SK-N-SH (cell line): ENCODE results near the gene SH2D4B.

ENCODE experiments used
- ELF1 ChIP-seq: IDR thresholded peaks from 2 replicates; pipeline ENCODE4 v1.4.0; 2012
- EP300 ChIP-seq, 2 experiments: IDR thresholded peaks; 2 replicates each; pipeline versions ENCODE4 v1.4.0 to v1.6.1; 2012; ENCODE audit warnings: borderline replicate concordance in 1 of 2, low read depth in 1 of 2, low read length in 1 of 2
- EZH2phosphoT487 ChIP-seq: fragments of 200-600 bp; sonication (generic); IDR thresholded peaks from 2 replicates; pipeline ENCODE4 v1.6.1; 2017; ENCODE audit warnings: low read depth, mixed run types, mild to moderate bottlenecking, antibody characterized with exemption, moderate library complexity, borderline replicate concordance
- MEF2A ChIP-seq: IDR thresholded peaks from 2 replicates; pipeline ENCODE4 v1.4.0; 2012; ENCODE audit warnings: low read depth, borderline replicate concordance
- POLR2AphosphoS5 ChIP-seq: IDR thresholded peaks from 2 replicates; pipeline ENCODE4 v1.6.1; 2012; ENCODE audit warnings: low read depth, low read length
- RAD21 ChIP-seq: IDR thresholded peaks from 2 replicates; pipeline ENCODE4 v1.6.1; 2012; ENCODE audit warnings: mild to moderate bottlenecking, low read length
- RXRA ChIP-seq: IDR thresholded peaks from 2 replicates; pipeline ENCODE4 v1.4.0; 2012; ENCODE audit warnings: low read depth, mild to moderate bottlenecking, borderline replicate concordance
- TF ChIP-seq, protein P1 (sequence below): fragments of 200-600 bp; sonication (generic); IDR thresholded peaks from 2 replicates; pipeline ENCODE4 v1.6.1; 2017; ENCODE audit warnings: antibody characterized with exemption, mild to moderate bottlenecking, moderate library complexity
- TF ChIP-seq, protein P2 (sequence below): IDR thresholded peaks from 2 replicates; pipeline ENCODE4 v1.4.0; 2012; ENCODE audit warnings: low read depth
- TF ChIP-seq, protein P3 (sequence below): IDR thresholded peaks from 2 replicates; pipeline ENCODE4 v1.6.1; 2012; ENCODE audit warnings: mild to moderate bottlenecking, low read depth, low read length, moderate library complexity
- TF ChIP-seq, protein P4 (sequence below): fragments of 150-350 bp; IDR thresholded peaks from 2 replicates; pipeline ENCODE4 v1.6.1; 2016; ENCODE audit warnings: mild to moderate bottlenecking, low read depth, low read length

DNA sequence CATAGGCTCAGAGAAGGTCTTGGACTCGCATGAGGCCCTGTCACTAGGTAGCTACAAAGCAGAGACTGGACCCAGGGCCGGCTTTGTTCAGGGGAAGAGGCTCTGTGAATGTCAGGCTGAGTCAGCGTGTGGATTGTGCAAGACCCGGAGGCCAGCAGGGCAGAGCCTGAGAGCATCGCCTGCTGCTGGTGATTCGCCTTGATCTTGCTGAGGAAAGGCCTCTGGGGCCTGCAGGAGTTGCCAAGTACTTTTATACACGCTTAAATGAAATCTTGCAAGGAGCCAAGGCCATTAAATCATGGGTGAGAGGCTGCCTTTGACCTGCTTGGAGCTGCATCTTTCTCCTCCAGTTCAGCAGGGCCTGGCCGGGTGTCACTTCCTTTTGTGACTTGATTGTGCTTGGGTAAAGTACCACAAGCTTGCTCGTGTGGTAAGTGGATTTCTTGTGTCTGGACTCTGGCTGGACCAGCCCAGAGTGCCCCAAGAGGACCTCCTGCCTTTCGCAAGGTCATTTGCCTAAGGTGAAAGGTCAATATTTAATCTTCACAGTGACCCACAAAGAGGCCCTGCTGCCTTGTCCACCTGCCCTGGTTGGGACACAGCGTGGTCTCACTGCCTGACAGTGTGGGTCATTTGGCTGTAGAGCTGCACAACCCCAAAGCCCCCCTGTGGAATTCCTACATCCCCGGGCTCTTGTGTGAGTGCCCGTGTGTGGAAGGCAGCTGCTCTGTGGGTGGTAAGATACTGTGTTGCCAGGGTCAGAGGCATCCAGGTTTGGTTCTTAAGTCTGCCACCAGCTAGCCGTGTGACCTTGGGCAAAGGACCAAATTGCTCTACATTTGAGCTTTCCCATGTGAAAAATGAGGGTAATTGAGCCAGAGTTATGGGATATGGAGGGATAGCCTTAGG lies 38.6 kb upstream of the SH2D4B start:
- TF ChIP-seq EP300 (IDR thresholded peaks at IDR 0.05; ENCODE audit: borderline replicate concordance in 1 of 2, low read depth in 1 of 2, low read length in 1 of 2) (peak in 1 of 2 experiments; percentile 29; a peak in 1 of 4 replicates), ELF1 (no peak), RXRA (peak; percentile 57; the same call in 1 of the 2 replicates), POLR2AphosphoS5 (no peak), EZH2phosphoT487 (no peak), MEF2A (no peak), RAD21 (no peak)
- TF ChIP-seq, protein P1, sequence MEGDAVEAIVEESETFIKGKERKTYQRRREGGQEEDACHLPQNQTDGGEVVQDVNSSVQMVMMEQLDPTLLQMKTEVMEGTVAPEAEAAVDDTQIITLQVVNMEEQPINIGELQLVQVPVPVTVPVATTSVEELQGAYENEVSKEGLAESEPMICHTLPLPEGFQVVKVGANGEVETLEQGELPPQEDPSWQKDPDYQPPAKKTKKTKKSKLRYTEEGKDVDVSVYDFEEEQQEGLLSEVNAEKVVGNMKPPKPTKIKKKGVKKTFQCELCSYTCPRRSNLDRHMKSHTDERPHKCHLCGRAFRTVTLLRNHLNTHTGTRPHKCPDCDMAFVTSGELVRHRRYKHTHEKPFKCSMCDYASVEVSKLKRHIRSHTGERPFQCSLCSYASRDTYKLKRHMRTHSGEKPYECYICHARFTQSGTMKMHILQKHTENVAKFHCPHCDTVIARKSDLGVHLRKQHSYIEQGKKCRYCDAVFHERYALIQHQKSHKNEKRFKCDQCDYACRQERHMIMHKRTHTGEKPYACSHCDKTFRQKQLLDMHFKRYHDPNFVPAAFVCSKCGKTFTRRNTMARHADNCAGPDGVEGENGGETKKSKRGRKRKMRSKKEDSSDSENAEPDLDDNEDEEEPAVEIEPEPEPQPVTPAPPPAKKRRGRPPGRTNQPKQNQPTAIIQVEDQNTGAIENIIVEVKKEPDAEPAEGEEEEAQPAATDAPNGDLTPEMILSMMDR, result no peak
- TF ChIP-seq, protein P2, sequence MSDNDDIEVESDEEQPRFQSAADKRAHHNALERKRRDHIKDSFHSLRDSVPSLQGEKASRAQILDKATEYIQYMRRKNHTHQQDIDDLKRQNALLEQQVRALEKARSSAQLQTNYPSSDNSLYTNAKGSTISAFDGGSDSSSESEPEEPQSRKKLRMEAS, result peak; percentile 77
- TF ChIP-seq, protein P3, sequence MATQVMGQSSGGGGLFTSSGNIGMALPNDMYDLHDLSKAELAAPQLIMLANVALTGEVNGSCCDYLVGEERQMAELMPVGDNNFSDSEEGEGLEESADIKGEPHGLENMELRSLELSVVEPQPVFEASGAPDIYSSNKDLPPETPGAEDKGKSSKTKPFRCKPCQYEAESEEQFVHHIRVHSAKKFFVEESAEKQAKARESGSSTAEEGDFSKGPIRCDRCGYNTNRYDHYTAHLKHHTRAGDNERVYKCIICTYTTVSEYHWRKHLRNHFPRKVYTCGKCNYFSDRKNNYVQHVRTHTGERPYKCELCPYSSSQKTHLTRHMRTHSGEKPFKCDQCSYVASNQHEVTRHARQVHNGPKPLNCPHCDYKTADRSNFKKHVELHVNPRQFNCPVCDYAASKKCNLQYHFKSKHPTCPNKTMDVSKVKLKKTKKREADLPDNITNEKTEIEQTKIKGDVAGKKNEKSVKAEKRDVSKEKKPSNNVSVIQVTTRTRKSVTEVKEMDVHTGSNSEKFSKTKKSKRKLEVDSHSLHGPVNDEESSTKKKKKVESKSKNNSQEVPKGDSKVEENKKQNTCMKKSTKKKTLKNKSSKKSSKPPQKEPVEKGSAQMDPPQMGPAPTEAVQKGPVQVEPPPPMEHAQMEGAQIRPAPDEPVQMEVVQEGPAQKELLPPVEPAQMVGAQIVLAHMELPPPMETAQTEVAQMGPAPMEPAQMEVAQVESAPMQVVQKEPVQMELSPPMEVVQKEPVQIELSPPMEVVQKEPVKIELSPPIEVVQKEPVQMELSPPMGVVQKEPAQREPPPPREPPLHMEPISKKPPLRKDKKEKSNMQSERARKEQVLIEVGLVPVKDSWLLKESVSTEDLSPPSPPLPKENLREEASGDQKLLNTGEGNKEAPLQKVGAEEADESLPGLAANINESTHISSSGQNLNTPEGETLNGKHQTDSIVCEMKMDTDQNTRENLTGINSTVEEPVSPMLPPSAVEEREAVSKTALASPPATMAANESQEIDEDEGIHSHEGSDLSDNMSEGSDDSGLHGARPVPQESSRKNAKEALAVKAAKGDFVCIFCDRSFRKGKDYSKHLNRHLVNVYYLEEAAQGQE, result no peak
- TF ChIP-seq, protein P4, sequence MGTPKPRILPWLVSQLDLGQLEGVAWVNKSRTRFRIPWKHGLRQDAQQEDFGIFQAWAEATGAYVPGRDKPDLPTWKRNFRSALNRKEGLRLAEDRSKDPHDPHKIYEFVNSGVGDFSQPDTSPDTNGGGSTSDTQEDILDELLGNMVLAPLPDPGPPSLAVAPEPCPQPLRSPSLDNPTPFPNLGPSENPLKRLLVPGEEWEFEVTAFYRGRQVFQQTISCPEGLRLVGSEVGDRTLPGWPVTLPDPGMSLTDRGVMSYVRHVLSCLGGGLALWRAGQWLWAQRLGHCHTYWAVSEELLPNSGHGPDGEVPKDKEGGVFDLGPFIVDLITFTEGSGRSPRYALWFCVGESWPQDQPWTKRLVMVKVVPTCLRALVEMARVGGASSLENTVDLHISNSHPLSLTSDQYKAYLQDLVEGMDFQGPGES, result no peak
